GM18520 (cell line): ENCODE measurements around the gene SLCO2B1.

Source experiments
- ATAC-seq: cut with Tn5 transposase; IDR thresholded peaks from one replicate; pipeline ENCODE4 v1.9.1; 2021; ENCODE audit not compliant: unreplicated experiment

SLCO2B1 gene

GRCh38 chr11:75190652-75191329 is 39.9 kb downstream of the SLCO2B1 start:
- ATAC-seq, result no peak

- ATAC-seq, result no peak
Observed at GRCh38 chr11:75191330-75191717, 40.4 kb downstream of the SLCO2B1 start.

GRCh38 chr11:75193271-75193670 is 42.4 kb downstream of the SLCO2B1 start:
- ATAC-seq, result no peak

- no peak for ATAC-seq
Observed at GRCh38 chr11:75193711-75194110, 42.8 kb downstream of the SLCO2B1 start.

- ATAC-seq, result no peak
Observed at GRCh38 chr11:75194147-75194546, 43.2 kb downstream of the SLCO2B1 start.

GRCh38 chr11:75195167-75195962 is 44.5 kb downstream of the SLCO2B1 start:
- no peak for ATAC-seq

GRCh38 chr11:75196426-75196825 is 45.5 kb downstream of the SLCO2B1 start:
- no peak for ATAC-seq

GRCh38 chr11:75197512-75198277 is 46.8 kb downstream of the SLCO2B1 start:
- no peak for ATAC-seq

- ATAC-seq, result no peak
Observed at GRCh38 chr11:75198278-75198973, 47.5 kb downstream of the SLCO2B1 start.

- no peak for ATAC-seq
Observed at GRCh38 chr11:75199412-75199955, 48.6 kb downstream of the SLCO2B1 start.

- no peak for ATAC-seq
Observed at GRCh38 chr11:75200051-75200450, 49.1 kb downstream of the SLCO2B1 start.

GRCh38 chr11:75200531-75200930 is 49.6 kb downstream of the SLCO2B1 start:
- ATAC-seq, result no peak

- ATAC-seq, result no peak
Observed at GRCh38 chr11:75201771-75202170, 50.9 kb downstream of the SLCO2B1 start.

- ATAC-seq, result no peak
Observed at GRCh38 chr11:75202195-75202594, 51.3 kb downstream of the SLCO2B1 start.

- no peak for ATAC-seq
Observed at GRCh38 chr11:75203138-75203537, 52.2 kb downstream of the SLCO2B1 start.

- ATAC-seq, result no peak
Observed at GRCh38 chr11:75203641-75204011, 52.7 kb downstream of the SLCO2B1 start.

- ATAC-seq, result no peak
Observed at GRCh38 chr11:75204012-75204674, 53.2 kb downstream of the SLCO2B1 start.

- no peak for ATAC-seq
Observed at GRCh38 chr11:75204685-75205563, 54.0 kb downstream of the SLCO2B1 start.

GRCh38 chr11:75205564-75206020 is 54.7 kb downstream of the SLCO2B1 start:
- ATAC-seq, result no peak
